Loucy (cell line): ENCODE data around the gene CTBP2.

Source experiments
- H2AFZ ChIP-seq: fragments of 200-600 bp; sonication (generic); 2 replicates; pipeline ENCODE4 v1.6.0; 2016; ENCODE audit warnings: antibody characterized with exemption, mild to moderate bottlenecking, low read length, moderate library complexity
- H3F3A ChIP-seq: fragments of 200-600 bp; 2 replicates; pipeline ENCODE4 v1.6.0; 2016; ENCODE audit warnings: antibody characterized with exemption, low read depth, mild to moderate bottlenecking
- H3K27me3 ChIP-seq: fragments of 200-600 bp; sonication (generic); 2 replicates; pipeline ENCODE4 v1.6.1; 2014; ENCODE audit warnings: low read length, mild to moderate bottlenecking; ENCODE audit not compliant: insufficient read depth, poor library complexity, severe bottlenecking
- H3K36me3 ChIP-seq: fragments of 200-600 bp; sonication (generic); 2 replicates; pipeline ENCODE4 v1.6.1; 2016; ENCODE audit warnings: low read length; ENCODE audit not compliant: insufficient read depth
- H3K4me1 ChIP-seq: fragments of 200-600 bp; sonication (generic); 2 replicates; pipeline ENCODE4 v1.5.1; 2014; ENCODE audit warnings: low read length, mild to moderate bottlenecking; ENCODE audit not compliant: insufficient read depth, poor library complexity, severe bottlenecking
- H3K4me2 ChIP-seq: fragments of 200-600 bp; sonication (generic); 2 replicates; pipeline ENCODE4 v1.6.0; 2014; ENCODE audit warnings: antibody characterized with exemption, low read length, low read depth, mild to moderate bottlenecking; ENCODE audit not compliant: poor library complexity, severe bottlenecking
- H3K4me3 ChIP-seq: fragments of 200-600 bp; sonication (generic); 2 replicates; pipeline ENCODE4 v1.5.1; 2014; ENCODE audit warnings: low read length, mild to moderate bottlenecking, mixed read lengths; ENCODE audit not compliant: poor library complexity, severe bottlenecking
- H3K79me2 ChIP-seq: fragments of 200-600 bp; sonication (generic); 2 replicates; pipeline ENCODE4 v1.6.1; 2014; ENCODE audit warnings: low read length; ENCODE audit not compliant: insufficient read depth
- H3K9ac ChIP-seq: fragments of 200-600 bp; sonication (generic); 2 replicates; pipeline ENCODE4 v1.6.0; 2014; ENCODE audit warnings: mild to moderate bottlenecking, low read depth, low read length, moderate library complexity; ENCODE audit not compliant: poor library complexity, severe bottlenecking
- H3K9me2 ChIP-seq: fragments of 200-600 bp; sonication (generic); replicated peaks from 2 replicates; pipeline ENCODE4 v1.6.1; 2016; ENCODE audit warnings: low read depth, low read length, mixed read lengths
- H3K9me3 ChIP-seq: fragments of 200-600 bp; sonication (generic); 2 replicates; pipeline ENCODE4 v1.6.1; 2014; ENCODE audit warnings: mild to moderate bottlenecking, antibody characterized with exemption, low read length, low read depth; ENCODE audit not compliant: insufficient read depth
- H4K20me1 ChIP-seq: fragments of 200-600 bp; sonication (generic); 2 replicates; pipeline ENCODE4 v1.6.0; 2014; ENCODE audit warnings: antibody characterized with exemption, low read length, mild to moderate bottlenecking; ENCODE audit not compliant: insufficient read depth, poor library complexity, severe bottlenecking
- CTCF ChIP-seq: fragments of 200-600 bp; sonication (generic); conservative IDR thresholded peaks from 2 replicates; pipeline ENCODE4 v1.5.1; 2014; ENCODE audit warnings: mild to moderate bottlenecking, antibody characterized with exemption, low read length
- EZH2phosphoT487 ChIP-seq: fragments of 200-600 bp; IDR thresholded peaks from 2 replicates; pipeline ENCODE4 v1.6.1; 2018; ENCODE audit warnings: antibody characterized with exemption, mild to moderate bottlenecking, moderate library complexity, borderline replicate concordance

The CTBP2 gene

GRCh38 chr10:124957404-124957947 lies 202.9 kb downstream of the CTBP2 start:
- Histone ChIP-seq H3F3A (no peaks in the 10 kb centered on the region), H3K9ac (no peak overlapping the region), H3K4me3 (no peak overlapping the region), H2AFZ (no peak overlapping the region), H3K9me2 (no peaks in the 10 kb centered on the region), H3K79me2 (peaks cover 95% of the 10 kb centered on the region), H3K4me2 (no peak overlapping the region), H3K27me3 (no peaks in the 10 kb centered on the region), H3K36me3 (no peaks in the 10 kb centered on the region), H3K4me1 (peaks cover 14% of the 10 kb centered on the region), H3K9me3 (no peaks in the 10 kb centered on the region), H4K20me1 (peaks cover 72% of the 10 kb centered on the region)
- TF ChIP-seq CTCF (no peak), EZH2phosphoT487 (no peak)

GRCh38 chr10:124956764-124957163 lies 203.6 kb downstream of the CTBP2 start:
- H3K79me2 ChIP-seq, result peaks cover 95% of the 10 kb centered on the region
- H3K4me1 ChIP-seq, result peaks cover 14% of the 10 kb centered on the region
- H2AFZ ChIP-seq, result no peak overlapping the region
- no peak overlapping the region for H3K9ac ChIP-seq
- TF ChIP-seq CTCF, result no peak
- no peak for TF ChIP-seq EZH2phosphoT487
- H4K20me1 ChIP-seq, result peaks cover 70% of the 10 kb centered on the region
- no peaks in the 10 kb centered on the region for H3F3A ChIP-seq
- no peaks in the 10 kb centered on the region for H3K36me3 ChIP-seq
- no peaks in the 10 kb centered on the region for H3K9me3 ChIP-seq
- H3K9me2 ChIP-seq, result no peaks in the 10 kb centered on the region
- H3K4me2 ChIP-seq, result no peak overlapping the region
- no peaks in the 10 kb centered on the region for H3K27me3 ChIP-seq
- no peak overlapping the region for H3K4me3 ChIP-seq

- Histone ChIP-seq H3K27me3 (no peaks in the 10 kb centered on the region), H3K4me3 (no peak overlapping the region), H3K9me3 (no peaks in the 10 kb centered on the region), H4K20me1 (peaks cover 69% of the 10 kb centered on the region), H3K9me2 (no peaks in the 10 kb centered on the region), H3F3A (no peaks in the 10 kb centered on the region), H3K36me3 (no peaks in the 10 kb centered on the region; the same call in 1 of the 2 replicates), H2AFZ (no peak overlapping the region), H3K9ac (no peak overlapping the region), H3K79me2 (peaks cover 93% of the 10 kb centered on the region), H3K4me1 (peaks cover 14% of the 10 kb centered on the region), H3K4me2 (no peak overlapping the region)
- no peak for TF ChIP-seq CTCF
- TF ChIP-seq EZH2phosphoT487, result no peak
Measured at GRCh38 chr10:124955868-124956267, 204.5 kb downstream of the CTBP2 start.
